HG03159 (cell line): ENCODE data around the gene PNO1.
"Not testable (repeated sequence)": the region's sequence is repeated elsewhere in the genome, so short reads cannot be mapped to it uniquely, and the experiment has no call there.

ENCODE experiments used
- ATAC-seq: cut with Tn5 transposase; IDR thresholded peaks from one replicate; pipeline ENCODE4 v1.9.1; 2021; ENCODE audit warnings: mild to moderate bottlenecking, moderate library complexity; ENCODE audit not compliant: unreplicated experiment

PNO1 gene

DNA sequence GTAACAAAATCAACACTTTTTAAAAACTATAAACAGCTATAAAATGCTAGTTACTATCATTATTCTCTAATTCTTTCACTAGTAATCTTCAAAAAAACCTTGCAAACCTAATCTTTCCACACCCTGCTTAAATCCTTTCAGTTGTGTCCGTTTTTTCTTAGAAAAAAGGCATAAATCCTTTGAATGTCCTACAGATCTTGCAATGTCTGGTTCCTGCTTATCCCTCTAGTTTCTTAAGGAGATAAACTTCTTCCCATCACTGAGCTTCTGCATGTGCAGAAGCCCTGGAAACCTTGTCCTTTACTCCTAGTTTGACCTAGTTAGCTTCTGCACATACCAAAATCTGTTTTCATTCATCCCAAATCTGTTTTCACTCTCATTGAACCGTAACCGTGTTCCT lies 1.3 kb upstream of the PNO1 start:
- no peak for ATAC-seq

DNA sequence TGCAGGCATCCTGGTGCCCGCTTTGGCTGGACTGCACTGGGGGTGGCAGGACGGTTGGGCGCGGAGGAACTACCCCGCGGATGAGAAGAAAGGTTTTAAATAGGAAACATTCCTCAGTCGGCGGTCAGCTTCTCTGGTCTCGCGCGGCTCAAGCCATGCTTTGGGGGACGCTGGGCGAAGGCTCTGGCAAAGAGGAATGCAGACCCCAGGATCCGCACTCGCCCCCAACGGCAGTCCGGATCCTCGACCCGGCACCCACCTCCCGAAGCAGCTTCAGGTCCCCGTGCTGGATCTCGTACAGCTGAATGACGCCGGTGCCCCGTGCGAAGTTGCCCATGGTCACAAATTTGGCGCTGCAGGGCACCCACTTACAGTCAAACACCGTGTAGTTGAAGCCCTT lies 686 bp upstream of the PNO1 start:
- peak; percentile 30 for ATAC-seq

DNA sequence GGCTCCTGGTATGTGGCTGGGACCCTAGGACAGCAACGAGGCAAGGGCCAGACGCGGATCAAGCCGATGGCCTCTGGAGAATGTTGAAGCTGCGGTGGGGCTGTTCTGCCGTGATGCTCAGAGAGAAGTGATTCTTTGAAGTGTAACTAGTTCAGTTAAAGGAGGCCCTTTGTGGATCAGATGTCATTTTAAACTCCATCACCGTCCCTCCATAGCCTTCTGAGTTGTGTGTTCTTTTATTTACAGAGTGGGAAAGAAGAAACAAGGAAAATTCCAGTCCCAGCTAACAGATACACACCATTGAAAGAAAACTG lies 403 bp downstream of the PNO1 start:
- ATAC-seq = no peak

DNA sequence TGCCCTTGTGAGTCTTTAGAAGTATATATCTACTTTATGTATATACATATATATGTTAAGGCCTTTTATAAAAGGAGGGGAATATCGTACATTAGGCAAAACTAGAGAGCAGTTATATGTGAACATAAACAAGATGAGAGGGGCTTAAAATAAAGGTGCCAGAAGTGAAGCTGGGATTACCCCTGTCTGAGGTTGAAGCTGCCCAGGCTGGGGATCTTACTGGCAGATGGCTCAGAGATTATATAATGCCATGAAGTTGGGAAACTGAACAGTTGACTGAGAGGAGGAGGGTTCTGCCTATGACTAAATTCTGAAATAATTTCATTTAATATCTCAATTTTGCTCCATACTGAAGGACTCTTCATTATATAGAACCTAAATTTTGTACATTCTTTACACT lies 6.0 kb downstream of the PNO1 start:
- no peak for ATAC-seq

DNA sequence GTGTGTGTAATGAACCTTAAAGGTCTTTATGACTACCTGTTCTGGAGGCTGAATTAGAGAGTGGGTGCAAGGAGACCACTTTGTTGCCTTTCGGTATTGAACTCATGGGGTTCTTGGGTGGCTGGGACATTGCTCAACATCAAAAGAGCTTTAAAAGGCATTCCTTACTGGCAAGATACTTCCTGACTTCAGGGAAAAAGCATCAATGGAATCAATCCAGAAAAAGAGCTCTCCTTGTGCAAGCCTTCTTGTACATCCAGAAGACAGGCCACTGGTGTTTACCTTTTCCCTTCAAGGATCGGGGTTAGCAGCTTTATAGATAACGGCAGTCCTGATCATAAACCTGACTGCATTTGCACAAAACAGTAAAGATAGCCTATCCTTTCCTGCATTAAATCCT lies 9.5 kb downstream of the PNO1 start:
- ATAC-seq = no peak

DNA sequence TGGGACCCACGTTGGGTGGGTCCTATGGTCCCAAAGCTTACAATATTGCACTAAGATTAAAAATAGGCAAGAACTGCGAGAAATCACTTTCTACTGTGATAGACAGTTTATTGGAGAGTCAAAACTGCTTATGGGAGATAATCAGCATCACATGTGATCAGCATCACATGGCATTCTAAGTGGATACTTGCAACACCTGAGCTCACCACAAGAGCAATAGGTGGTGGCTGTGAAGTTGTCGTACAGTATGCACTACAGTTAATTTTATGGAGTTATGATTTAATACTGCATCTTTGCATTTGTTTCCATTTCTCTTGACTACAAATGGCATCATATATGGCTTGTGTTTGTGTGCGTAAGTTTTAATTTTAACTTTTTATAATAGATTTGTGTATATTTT lies 11.6 kb downstream of the PNO1 start:
- peak; percentile 56 for ATAC-seq

DNA sequence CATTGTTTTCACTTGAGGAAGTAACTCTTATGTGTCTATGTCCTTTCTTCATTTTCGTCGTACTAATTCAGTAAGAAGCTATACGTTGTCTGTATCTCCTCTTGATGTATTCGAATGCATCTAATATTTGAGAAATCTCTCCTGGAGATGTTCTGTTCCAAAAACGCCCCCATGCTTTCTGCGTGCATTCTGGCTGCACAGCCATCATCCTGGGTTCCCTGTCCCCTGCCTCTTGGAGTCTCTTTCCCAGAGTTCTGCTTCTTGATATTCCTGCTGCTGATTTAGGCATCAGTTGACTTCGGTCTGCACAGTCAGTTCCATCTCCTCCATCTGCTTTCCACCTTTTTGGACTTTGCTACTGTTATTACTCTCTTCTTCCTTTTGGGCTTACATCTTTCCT lies 13.5 kb downstream of the PNO1 start:
- no peak for ATAC-seq

DNA sequence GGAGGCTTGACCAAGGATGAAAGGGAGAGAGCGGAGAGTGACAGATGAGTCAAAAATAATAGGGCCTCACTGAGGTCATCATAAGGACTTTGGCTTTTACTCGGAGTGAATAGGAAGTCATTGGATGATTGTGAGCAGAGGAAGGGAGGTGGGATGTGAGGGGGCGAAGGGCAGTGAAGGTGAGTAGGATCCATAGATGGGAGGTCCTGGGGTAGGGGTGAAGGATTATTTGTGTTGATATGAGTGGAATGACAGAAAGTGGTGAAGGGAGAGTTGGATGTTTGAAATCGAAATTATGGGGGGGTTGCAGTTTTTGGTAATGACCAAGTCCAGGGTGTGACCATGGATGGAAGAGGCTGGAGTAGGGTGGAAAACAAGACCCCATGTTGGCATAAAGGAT lies 14.0 kb downstream of the PNO1 start:
- ATAC-seq = no peak

DNA sequence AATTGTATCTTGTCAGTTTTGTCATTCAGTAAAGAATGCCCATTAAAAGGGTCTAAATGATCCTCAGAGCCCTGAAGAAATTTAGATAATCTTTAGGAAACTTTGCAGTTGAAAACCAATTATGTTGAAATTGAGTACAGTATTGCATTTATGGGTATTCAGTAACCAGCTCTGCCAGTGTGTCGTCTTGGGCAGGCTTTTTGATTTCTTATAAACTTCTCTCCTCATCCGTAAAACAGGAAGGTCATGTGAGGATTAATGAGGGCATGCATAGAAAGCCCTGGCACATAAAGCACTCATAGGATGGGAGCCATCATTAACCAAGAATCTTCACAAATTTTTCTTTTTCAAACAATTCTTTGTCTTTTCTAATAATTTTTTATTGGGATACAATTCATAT lies 14.8 kb downstream of the PNO1 start:
- ATAC-seq = no peak

DNA sequence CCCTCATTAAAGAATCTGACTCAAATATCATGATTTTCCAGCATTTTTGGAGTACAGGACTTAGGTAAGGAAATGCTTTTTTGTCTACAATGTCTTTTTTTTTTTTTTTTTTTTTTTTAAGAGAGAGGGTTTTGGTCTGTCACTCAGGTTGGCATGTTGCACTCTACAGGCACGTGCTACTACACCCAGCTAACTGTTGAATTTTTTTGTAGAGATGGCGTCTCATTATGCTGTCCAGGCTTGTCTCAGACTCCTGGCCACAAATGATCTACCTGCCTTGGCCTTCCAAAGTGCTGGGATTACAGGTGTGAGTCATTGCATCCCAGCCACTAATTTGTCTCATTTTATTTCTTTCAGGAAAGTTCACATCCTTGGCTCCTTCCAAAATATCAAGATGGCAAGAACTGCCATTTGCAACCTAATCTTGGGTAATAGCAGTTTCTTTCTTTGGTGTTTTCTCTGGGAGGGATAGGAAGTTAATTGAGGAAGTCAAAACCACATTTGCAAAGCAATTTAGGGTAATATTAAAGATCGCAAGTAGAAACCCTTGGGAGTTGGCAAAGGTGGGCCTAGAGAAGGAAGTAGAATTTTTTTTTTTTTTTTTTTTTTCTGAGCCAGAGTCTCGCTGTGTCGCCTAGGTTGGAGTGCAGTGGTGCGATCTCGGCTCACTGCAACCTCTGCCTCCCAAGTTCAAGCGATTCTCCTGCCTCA lies 15.5 kb downstream of the PNO1 start:
- ATAC-seq = no peak

DNA sequence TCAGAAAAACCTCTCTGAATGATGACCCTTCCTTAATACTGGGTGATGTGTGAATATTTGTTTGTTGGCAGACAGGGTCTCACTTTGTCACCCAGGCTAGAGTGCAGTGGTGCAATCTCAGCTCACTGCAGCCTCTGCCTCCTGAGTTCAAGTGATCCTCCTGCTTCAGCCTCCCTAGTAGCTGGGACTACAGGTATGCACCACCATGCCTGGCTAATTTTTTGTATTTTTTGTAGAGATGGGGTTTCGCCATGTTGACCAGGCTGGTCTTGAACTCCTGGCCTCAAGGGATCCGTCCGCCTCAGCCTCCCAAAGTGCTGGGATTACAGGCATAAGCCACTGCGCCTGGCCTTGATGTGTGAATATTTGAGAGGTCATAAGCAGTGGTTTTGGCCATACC lies 17.5 kb downstream of the PNO1 start:
- ATAC-seq = not testable (repeated sequence)

DNA sequence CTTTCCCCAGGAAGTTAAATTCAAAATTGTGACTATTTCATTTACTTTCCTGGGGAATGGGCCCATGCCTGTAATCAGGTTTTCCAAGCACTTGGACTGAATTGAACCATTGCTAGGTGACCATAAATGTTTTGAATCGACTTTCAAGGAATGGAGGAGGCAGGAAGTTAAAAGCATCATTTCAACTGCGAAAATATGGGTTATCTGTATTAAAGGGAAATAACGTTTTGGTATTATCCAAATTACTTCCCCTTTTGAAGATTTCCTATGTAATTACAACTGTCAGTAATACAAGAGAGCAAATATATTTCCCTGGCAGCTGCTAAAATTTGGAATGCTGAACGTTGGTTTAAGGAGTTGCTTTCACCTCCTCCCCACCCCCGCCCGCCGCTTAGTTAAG lies 19.0 kb downstream of the PNO1 start:
- no peak for ATAC-seq

DNA sequence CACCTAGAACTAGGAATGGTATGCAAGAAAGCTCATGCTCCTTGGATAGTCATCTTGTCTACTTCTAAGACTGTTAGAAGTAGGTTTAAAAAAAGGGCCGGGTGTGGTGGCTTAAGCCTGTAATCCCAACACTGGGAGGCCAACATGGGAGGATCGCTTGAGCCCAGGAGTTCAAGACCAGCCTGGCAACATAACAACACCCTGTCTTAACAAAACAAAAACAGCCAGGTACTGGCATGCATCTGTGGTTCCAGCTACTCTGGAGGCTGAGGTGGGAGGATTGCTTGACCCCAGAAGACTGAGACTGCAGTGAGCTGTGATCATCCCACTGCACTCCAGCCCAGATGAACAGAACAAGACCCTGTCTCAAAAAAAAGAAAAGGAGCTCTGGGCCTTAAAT lies 19.9 kb downstream of the PNO1 start:
- ATAC-seq = no peak

DNA sequence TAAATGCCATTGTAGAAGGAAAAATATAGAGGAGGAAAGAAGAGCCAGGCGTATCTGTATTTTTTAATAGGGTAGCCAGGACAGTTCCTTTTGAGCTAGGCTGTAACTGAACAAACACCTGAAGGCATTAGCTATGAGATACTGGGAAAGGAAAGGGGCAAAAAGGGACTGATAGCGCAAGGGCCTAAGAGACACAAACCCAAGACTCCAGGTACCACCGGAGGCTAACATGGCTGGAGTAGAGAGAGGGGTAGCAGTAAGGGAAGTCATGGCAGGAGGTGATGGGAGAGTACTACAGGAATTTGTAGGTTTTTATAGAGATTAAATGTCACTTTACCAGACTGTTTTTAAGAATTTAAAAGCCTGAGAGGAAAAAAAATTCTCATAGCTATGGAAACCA lies 20.7 kb downstream of the PNO1 start:
- ATAC-seq = no peak

DNA sequence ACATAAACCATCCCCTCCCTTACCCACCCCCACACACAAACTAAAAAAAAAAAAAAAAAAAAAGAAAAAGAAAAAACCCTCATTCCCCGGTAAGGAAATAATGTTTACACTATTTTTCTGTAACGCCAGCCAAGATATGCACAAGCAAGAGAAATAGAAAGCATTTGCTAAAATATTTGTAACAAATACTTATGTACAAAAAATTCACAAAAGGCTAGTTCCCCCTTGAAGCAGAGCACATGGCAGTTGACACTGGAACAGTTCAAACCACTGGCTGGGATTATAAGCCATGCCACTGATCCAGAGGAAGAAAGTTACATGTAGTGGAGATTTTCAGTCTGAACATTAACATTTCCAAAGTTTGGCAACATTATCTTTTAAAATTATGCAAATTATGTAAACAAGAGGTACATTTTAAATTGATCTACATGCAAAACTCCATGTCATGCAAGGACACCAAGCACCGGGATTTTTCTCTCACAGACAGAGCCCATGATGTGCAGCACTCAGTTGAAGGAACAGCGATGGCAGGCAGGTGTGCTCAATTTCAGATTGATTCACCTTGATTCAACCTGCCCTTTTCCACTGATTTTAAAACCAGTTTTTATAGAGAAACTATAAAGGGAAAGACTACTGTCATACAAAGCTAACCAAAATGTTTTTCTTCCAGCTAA lies 21.4 kb downstream of the PNO1 start:
- ATAC-seq = no peak

DNA sequence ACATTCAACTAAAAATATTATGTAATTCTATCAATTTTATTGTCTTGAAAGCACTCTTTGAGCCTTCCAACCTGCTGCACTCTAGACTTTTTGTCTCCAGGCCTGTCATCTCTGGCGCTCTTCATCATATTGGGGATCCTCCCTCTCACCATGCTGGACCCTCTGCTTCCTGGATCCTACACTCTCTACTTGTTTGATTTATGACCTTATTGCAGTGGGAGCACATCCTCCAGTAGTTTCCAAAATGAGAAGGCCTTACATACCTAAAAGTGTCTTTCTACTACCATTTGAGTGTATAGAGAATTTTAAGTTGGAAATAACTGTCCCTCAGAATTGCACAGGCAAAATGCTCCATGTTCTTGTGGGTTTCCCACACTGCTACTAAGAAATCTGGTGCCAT lies 25.2 kb downstream of the PNO1 start:
- ATAC-seq = no peak

DNA sequence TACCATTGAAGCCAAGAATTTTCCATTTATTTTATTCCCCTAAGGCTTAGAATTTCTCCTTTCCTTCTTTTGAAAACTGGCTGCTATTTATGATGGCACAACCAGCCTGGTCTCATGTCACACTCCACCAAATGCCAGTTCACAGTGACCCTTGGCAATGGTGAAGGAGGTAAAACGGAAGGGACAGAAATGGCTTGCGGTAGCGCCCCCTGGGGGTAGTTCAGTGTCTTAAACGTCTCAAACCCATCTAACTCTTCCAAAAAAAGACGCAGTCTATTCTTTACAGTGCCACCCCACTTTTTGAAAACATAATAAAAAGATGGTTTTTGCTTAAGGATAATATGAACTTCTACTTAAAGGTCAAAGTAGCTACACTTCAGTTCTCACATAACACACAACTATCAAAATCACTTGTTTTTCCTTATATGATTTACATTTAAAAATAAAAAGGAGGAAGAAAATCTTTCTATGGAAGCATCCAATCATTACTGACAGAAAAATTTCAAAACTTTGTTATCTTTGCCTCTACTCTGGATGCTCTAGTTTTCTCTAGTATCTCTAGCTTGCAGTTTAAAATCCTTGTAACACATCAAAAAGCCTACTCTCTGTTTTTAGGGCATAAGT lies 28.0 kb downstream of the PNO1 start:
- no peak for ATAC-seq

DNA sequence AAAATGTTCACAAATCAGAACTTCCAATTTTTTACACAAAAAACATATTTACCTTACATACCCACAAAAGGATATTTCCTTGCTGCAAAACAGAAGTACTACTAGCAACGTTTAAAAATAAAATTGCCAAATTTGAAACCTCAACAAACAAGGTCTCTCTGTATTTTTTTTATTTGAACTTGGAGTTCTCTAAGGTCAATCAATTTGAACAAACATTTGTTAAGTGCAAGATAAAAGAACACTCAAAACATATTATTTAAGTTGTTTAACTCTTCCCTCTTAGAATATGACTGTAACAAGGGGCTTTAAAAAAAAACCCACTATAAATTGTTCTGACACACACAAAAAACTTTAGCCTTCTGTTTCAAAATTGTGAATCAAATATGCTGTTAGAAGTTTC lies 29.6 kb downstream of the PNO1 start:
- ATAC-seq = no peak

DNA sequence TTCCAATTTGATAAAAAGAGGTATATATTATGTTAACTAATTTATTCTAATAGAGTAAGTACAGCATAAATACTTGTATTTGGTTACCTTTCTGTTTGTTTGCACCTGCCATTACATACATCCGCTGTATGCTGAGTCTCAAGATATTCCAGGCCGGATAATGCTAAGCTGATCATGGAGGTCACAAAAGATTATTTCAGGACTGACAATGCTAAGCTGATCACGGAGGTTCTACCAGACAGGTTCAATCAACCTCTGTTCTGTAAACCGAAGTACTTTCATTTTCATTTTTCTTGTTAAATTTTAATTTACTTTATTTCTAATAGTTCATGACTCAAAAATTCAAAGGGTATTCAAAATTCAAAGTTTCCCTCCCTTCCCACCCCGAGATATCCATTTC lies 31.1 kb downstream of the PNO1 start:
- ATAC-seq = no peak

DNA sequence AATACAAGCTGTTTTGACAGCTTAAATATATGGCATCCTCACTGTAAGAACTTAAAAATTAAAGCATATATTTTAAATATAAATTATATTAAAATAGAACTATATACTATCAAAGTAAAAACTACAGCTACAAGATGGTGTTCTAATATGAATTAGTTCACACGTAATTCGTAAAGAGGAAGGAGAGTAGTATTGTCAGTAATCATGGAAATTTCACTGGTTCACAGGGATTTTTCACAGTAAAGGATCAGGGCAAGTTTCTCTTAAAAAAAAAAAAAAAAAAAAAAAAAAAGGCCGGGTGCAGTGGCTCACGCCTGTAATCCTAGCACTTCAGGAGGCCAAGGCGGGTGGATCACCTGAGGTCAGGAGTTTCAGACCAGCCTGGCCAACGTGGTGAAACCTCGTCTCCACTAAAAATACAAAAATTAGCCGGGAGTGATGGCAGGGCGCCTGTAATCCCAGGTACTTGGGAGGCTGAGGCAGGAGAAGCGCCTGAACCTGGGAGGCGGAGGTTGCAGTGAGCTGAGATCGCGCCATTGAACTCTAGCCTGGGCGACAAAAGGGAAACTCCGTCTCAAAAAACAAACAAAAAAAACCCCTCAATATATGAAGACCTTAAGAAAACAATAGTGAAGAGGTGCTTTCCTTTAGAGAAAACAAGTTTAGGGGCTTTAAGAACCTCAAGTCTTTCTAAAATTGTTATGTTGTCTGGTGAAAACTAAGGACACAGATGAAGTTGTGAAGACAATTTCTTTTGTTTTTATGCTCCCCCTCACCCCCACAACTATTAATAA lies 32.5 kb downstream of the PNO1 start:
- ATAC-seq = no peak

DNA sequence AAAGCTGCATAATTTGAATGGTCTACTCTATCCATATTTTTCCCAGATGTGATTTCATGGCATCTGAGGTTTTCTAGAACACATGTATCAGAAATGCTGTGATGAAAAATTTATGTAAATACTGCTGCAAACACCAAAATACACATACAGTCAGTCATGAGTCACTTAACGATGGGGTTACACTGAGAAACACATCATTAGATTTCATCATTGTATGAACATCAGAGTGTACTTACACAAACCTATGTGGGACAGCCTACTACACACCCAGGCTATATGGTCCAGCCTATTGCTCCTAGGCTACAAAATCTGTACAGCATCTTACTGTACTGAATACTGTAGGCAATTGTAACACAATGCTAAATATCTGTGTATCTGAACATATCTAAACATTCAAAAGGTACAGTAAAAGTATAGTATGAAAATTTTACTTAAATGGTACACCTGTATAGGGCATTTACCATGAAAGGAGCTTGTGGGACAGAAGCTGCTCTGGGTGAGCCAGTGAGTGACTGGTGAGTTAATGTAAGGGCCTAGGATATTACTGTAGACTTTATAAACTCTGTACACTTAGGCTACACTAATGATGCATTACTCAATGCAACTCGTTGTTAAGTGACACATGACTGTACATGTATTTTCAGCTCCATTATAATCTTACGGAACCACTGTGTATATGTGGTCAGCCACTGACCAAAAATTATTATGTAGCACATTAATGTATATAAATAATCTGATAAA lies 33.5 kb downstream of the PNO1 start:
- no peak for ATAC-seq
